Parathyroid adenoma (tissue), 2 donors: ENCODE measurements around the gene H6PD.

Experiments
- H2AFZ ChIP-seq: fragments of 300-600 bp; sonication (generic); one replicate; pipeline ENCODE4 v1.7.0; 2017; ENCODE audit warnings: antibody characterized with exemption, mild to moderate bottlenecking
- H3K27ac ChIP-seq: fragments of 300-600 bp; sonication (generic); one replicate; pipeline ENCODE4 v1.7.0; 2017
- H3K27me3 ChIP-seq: fragments of 300-600 bp; sonication (generic); one replicate; pipeline ENCODE4 v1.7.0; 2017; ENCODE audit warnings: low read length; ENCODE audit not compliant: control insufficient read depth, insufficient read depth
- H3K36me3 ChIP-seq: fragments of 300-600 bp; sonication (generic); one replicate; pipeline ENCODE4 v1.7.0; 2017; ENCODE audit warnings: low read length; ENCODE audit not compliant: control insufficient read depth, insufficient read depth
- H3K4me1 ChIP-seq: fragments of 300-600 bp; sonication (generic); one replicate; pipeline ENCODE4 v1.7.0; 2017; ENCODE audit warnings: control low read depth
- H3K4me2 ChIP-seq: fragments of 300-600 bp; sonication (generic); one replicate; pipeline ENCODE4 v1.7.0; 2017; ENCODE audit warnings: low read length
- H3K4me3 ChIP-seq: fragments of 300-600 bp; sonication (generic); one replicate; pipeline ENCODE4 v1.7.0; 2017; ENCODE audit warnings: low read depth, low read length
- H3K79me2 ChIP-seq: fragments of 300-600 bp; sonication (generic); one replicate; pipeline ENCODE4 v1.7.0; 2017; ENCODE audit warnings: control low read depth
- H3K9ac ChIP-seq: fragments of 300-600 bp; sonication (generic); one replicate; pipeline ENCODE4 v1.7.0; 2017; ENCODE audit warnings: mild to moderate bottlenecking
- H3K9me3 ChIP-seq: fragments of 300-600 bp; sonication (generic); one replicate; pipeline ENCODE4 v1.7.0; 2017; ENCODE audit warnings: low read length; ENCODE audit not compliant: control insufficient read depth
- CTCF ChIP-seq: fragments of 300-600 bp; sonication (generic); IDR thresholded peaks from one replicate; pipeline ENCODE4 v1.7.0; 2017; ENCODE audit warnings: antibody characterized with exemption, mild to moderate bottlenecking
- donor health status: primary hyperparathyroidism.

Gene H6PD

GRCh38 chr1:9191231-9191630 lies 43.3 kb upstream of the H6PD start:
- no peaks in the 10 kb centered on the region for H3K27me3 ChIP-seq
- no peak for TF ChIP-seq CTCF
- no peak overlapping the region for H3K4me3 ChIP-seq
- no peak overlapping the region for H3K9ac ChIP-seq
- no peaks in the 10 kb centered on the region for H3K9me3 ChIP-seq
- H3K4me1 ChIP-seq = no peaks in the 10 kb centered on the region
- no peak overlapping the region for H2AFZ ChIP-seq
- H3K36me3 ChIP-seq = no peaks in the 10 kb centered on the region
- no peaks in the 10 kb centered on the region for H3K79me2 ChIP-seq
- no peak overlapping the region for H3K27ac ChIP-seq
- H3K4me2 ChIP-seq = no peak overlapping the region

- Histone ChIP-seq H3K36me3 (no peaks in the 10 kb centered on the region), H3K4me2 (no peak overlapping the region), H3K9me3 (no peaks in the 10 kb centered on the region), H3K79me2 (no peaks in the 10 kb centered on the region), H3K27me3 (no peaks in the 10 kb centered on the region), H3K4me3 (no peak overlapping the region), H2AFZ (no peak overlapping the region), H3K4me1 (no peaks in the 10 kb centered on the region), H3K27ac (no peak overlapping the region), H3K9ac (no peak overlapping the region)
- TF ChIP-seq CTCF = no peak
Measured at GRCh38 chr1:9192578-9193232, 41.9 kb upstream of the H6PD start.

- Histone ChIP-seq H3K4me3 (no peak overlapping the region), H3K27ac (no peak overlapping the region), H3K36me3 (no peaks in the 10 kb centered on the region), H3K79me2 (no peaks in the 10 kb centered on the region), H2AFZ (no peak overlapping the region), H3K4me1 (no peaks in the 10 kb centered on the region), H3K4me2 (no peak overlapping the region), H3K27me3 (no peaks in the 10 kb centered on the region), H3K9ac (no peak overlapping the region), H3K9me3 (no peaks in the 10 kb centered on the region)
- no peak for TF ChIP-seq CTCF
Measured at GRCh38 chr1:9193233-9193625, 41.3 kb upstream of the H6PD start.

- H3K4me2 ChIP-seq = no peak overlapping the region
- H3K27me3 ChIP-seq = no peaks in the 10 kb centered on the region
- no peak overlapping the region for H3K27ac ChIP-seq
- H3K4me3 ChIP-seq = no peak overlapping the region
- H2AFZ ChIP-seq = no peak overlapping the region
- no peaks in the 10 kb centered on the region for H3K4me1 ChIP-seq
- no peaks in the 10 kb centered on the region for H3K36me3 ChIP-seq
- no peak overlapping the region for H3K9ac ChIP-seq
- H3K79me2 ChIP-seq = no peaks in the 10 kb centered on the region
- no peak for TF ChIP-seq CTCF
- no peaks in the 10 kb centered on the region for H3K9me3 ChIP-seq
Measured at GRCh38 chr1:9194024-9194423, 40.5 kb upstream of the H6PD start.

GRCh38 chr1:9195651-9196050 lies 38.9 kb upstream of the H6PD start:
- H3K4me3 ChIP-seq = no peak overlapping the region
- no peak overlapping the region for H3K27ac ChIP-seq
- no peaks in the 10 kb centered on the region for H3K79me2 ChIP-seq
- no peak for TF ChIP-seq CTCF
- no peak overlapping the region for H3K4me2 ChIP-seq
- H3K9ac ChIP-seq = no peak overlapping the region
- no peaks in the 10 kb centered on the region for H3K36me3 ChIP-seq
- H2AFZ ChIP-seq = no peak overlapping the region
- no peaks in the 10 kb centered on the region for H3K4me1 ChIP-seq
- H3K9me3 ChIP-seq = no peaks in the 10 kb centered on the region
- no peaks in the 10 kb centered on the region for H3K27me3 ChIP-seq
